ENCODE results near the gene RINT1. TPM values are rescaled to one million over a fixed set of nuclear protein-coding genes. Genes with fewer than 3 reads are reported as not detected.
A peak's percentile ranks its signal among the peaks of the same experiment; 100 is the strongest.
"Not testable (repeated sequence)": the region's sequence is repeated elsewhere in the genome, so short reads cannot be mapped to it uniquely, and the experiment has no call there.

The RINT1 gene
- total RNA-seq, 1 experiment from 2014 or later: 11.7 TPM

DNA sequence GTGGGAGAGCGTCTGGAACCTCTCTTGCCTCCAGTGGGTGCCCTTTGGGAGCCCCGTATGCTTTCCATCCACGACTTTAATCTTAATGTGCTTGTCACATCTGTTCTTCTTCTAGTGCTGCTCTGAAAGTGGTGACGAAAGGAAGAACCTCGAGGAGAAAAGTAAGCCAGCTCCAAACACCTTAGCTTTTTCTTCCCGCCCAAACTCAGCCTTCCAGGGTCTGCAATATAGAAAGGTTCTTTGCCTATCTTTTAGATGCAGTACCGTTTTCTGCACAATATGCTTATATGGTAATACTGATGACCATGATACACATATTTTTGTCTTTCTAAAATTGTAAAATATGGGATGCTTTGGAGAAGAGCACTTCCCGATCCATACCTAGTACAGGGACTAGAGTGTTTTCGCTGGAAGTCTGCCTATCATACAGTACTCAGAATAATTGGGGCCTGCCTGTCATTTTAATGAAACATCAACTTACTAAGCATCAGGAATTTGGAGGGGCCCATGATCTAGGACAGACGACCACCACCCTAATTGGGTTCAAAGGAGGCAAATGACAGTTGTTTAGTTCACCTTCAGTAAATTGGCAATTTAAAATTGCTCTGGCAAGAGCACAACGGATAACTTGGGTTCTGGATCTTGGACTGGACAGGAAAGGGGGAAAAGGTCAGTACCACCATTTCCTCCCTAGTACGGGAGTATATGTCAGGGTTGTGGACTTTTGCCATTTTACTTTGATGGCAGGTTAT lies 884 bp downstream of the RINT1 start:
- no peak for DNase-seq (ENCODE audit: low read depth)

- DNase-seq (ENCODE audit: low read depth): no peak
Measured at GRCh38 chr7:105538339-105538738, 6.3 kb downstream of the RINT1 start.

- no peak for DNase-seq (ENCODE audit: low read depth)
Measured at GRCh38 chr7:105559926-105560325, 27.9 kb downstream of the RINT1 start.

DNA sequence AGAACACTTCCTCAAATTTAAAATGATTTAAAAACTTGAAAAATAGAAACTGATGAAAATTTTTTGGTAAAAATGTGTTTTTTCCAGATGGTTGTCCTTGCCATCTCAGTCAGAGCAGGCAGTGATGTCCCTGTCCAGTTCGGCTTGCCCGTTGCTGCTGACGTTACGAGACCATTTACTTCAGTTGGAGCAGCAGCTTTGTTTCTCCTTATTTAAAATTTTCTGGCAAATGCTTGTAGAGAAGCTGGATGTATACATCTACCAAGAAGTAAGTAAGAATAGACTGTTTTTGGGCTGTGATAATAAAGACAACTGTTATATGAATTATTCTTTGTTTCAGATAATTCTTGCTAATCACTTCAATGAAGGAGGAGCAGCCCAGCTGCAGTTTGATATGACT lies 33.2 kb downstream of the RINT1 start:
- no peak for DNase-seq (ENCODE audit: low read depth)

DNA sequence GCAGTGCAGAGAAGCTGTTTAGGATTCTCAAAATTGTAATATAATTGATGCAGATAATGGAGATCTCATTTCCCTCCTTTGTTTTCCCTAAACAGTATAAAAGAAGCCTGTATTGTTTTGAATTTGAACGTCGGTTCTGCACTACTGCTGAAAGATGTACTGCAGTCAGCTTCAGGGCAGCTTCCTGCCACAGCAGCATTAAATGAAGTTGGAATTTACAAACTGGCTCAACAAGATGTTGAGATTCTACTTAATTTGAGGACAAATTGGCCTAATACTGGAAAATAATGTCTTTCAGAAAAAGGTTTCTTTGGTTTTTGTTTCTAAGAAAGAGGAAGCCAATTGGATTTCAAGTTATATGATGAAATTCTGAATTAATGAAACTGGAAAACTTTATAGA lies 35.0 kb downstream of the RINT1 start:
- no peak for DNase-seq (ENCODE audit: low read depth)

- DNase-seq (ENCODE audit: low read depth): no peak
Measured at GRCh38 chr7:105567821-105568220, 35.8 kb downstream of the RINT1 start.

GRCh38 chr7:105571891-105572290 lies 39.9 kb downstream of the RINT1 start:
- DNase-seq (ENCODE audit: low read depth): no peak

DNA sequence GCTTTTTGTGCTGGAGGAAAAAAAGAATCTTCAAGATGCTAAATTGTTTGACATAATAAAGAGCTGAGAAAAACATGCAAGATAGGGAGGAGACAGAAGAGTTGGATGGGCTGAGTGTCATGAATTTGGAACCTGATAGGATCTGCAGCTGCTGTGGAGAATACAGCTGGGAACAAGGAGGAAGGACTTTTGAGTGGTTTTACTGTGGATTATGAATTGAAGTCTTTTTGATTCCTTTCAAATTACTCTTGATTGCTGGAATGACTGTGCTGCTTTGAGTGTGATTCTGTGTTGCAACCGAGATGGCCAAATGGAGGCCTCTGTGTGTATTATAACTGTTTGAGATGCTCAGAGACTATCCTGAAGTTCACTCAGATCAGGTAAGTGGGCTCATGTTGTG lies 45.2 kb downstream of the RINT1 start:
- no peak for DNase-seq (ENCODE audit: low read depth)

- DNase-seq (ENCODE audit: low read depth): no peak
Measured at GRCh38 chr7:105578496-105578895, 46.5 kb downstream of the RINT1 start.

GRCh38 chr7:105580022-105580740 lies 48.2 kb downstream of the RINT1 start:
- peak; percentile 78 for DNase-seq (ENCODE audit: low read depth)

- DNase-seq (ENCODE audit: low read depth): peak; percentile 59
Measured at GRCh38 chr7:105581066-105581811, 49.2 kb downstream of the RINT1 start, which contains the start of gene EFCAB10. Gene EFCAB10 (minus strand): TSS chr7:105581493. CDS start chr7:105581463, 30 bp downstream.

DNA sequence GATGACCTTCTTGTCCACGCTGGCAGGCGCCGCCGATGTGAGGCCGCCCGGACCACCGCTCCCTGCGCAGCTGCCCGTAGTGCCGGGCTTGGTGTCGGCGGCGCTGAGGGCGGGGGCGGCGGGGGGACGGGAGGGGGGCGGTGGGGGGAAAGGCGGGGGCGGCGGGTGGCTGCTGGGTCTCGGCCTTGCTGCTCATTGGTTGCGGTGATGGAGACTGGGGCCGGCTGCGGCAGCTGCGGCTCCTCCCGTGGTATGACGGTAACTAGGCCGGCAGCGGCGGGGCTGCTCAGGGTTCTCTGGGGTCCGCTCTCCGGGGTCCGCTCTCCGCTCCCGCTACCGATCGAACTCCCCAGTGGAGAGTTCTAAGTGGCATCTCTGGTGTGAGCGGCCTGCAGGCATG lies 51.1 kb downstream of the RINT1 start:
- no peak for DNase-seq (ENCODE audit: low read depth)

- no peak for DNase-seq (ENCODE audit: low read depth)
Measured at GRCh38 chr7:105584165-105584564, 52.2 kb downstream of the RINT1 start.

DNA sequence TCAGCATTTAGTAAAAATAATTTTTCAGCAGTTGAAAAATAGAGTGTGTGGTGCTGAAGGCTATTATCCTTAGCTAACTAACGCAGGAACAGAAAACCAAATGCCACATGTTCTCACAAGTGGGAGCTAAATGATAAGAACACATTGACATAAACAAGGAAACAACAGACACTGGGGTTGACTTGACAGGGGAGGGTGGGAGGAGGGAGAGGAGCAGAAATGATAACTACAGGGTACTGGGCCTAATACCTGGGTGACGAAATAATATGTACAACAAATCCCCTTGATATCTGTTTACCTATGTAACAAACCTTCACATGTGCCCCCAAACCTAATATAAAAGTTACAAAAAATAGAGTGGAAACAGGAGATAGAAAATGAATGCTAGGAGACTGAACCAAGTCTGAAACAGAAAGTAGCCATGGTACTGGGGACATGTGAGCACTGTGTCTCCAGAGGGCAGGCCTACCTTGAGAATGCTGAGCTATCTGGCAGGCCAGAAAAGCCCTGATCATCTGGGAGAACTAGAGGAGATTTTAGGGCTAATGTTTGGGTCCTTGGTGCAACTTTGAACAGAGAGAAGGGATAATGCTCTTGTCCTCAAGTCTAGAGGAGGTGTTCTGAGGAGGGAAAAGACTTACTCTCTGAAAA lies 54.0 kb downstream of the RINT1 start:
- DNase-seq (ENCODE audit: low read depth): no peak

- DNase-seq (ENCODE audit: low read depth): no peak
Measured at GRCh38 chr7:105587909-105588635, 56.1 kb downstream of the RINT1 start.

DNA sequence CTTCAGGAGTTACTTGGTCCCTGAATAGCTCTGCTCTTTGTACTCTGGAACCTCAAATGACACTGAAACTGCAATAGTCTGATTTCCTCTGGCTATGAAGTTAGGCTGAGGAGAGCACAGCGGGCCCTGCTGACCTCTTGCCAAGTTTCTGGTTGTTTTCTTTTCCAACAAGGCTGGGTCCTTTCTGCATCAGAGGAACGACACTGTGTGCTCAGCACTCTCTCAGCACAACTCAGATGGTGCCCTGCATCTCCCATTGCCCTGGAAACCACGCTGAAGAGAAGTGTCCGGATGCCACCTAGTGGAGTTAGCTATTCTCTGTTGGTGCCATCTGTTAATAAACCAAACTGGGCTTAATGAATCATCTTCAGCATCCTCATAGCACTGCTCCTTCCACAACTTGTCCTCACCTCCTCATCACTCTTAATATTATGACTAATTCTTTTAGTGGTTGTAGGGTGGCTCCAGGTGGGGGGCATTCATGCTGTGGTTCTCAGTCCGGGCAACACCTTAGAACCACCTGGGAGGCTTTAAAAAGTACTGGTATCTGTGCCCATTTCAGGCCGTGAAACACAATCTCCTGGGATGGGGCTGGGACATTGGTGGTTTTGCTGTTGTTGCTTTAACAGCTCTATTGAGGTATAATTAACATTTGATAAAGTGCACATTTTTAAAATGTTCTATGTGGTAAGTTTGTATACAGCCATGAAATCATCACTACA lies 57.5 kb downstream of the RINT1 start:
- peak; percentile 77 for DNase-seq (ENCODE audit: low read depth)

GRCh38 chr7:105590793-105591192 lies 58.8 kb downstream of the RINT1 start:
- no peak for DNase-seq (ENCODE audit: low read depth)

DNA sequence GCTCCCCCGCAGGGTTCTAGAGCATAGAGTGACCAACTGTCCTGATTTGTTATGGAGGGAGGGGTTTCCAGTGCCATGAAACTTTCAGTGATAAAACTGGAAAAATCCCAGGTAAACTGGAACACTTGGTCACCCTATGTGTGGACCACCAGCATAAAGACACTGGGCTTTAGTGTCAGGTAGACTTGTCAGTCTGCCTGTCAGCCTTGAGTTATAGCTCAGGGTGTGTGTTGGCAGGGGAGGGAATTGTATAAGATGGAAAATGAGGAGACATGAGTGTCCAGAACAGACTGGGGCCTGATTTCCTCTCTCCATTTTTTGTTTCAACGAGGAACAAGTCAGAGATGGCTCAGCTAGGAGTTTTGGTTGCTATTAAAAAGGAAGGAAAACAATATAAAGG lies 59.5 kb downstream of the RINT1 start:
- DNase-seq (ENCODE audit: low read depth): no peak

DNA sequence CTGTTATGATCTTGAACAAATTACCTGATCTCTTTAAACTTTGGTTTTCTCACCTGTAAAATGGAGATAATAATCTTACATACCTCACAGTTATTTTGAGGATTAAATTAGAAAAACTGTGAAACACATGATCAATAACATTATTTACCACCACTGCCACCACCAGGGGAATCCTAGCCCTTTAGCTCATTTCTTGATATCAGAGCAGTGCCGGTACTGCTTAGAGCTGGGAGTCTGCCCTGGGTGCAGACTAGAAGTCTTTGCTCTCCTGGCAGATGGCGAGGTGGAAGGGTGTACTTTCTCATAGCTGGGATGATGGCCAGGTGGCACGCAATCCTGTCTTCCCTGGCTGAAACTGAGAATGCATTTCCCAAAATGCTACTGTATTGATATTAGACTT lies 62.0 kb downstream of the RINT1 start:
- DNase-seq (ENCODE audit: low read depth): no peak

GRCh38 chr7:105596866-105597265 lies 64.9 kb downstream of the RINT1 start:
- DNase-seq (ENCODE audit: low read depth): no peak

DNA sequence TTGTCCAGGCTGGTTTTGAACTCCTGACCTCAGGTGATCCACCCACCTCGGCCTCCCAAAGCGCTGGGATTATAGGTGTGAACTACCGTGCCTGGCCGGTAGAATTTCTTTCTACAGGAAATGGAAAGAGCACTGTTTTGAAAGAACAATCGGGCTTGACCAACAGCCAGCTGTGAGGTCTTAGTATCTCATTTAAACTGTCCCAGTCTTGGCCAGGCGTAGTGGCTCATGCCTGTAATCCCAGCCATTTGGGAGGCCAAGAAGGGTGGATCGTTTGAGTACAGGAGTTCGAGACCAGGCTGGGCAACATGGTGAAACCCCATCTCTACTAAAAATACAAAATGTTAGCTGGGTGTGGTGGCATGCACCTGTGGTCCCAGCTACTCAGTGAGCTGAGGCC lies 67.1 kb downstream of the RINT1 start:
- DNase-seq (ENCODE audit: low read depth): not testable (repeated sequence)
